Choroid plexus epithelial cell (primary cell): Measurements from ENCODE around the gene TTLL3.

ENCODE experiments used
- DNase-seq: peaks from one replicate; pipeline ENCODE4 v3.0.0-alpha.2; 2010; ENCODE audit warnings: low read depth
- H3K4me3 ChIP-seq: 2 replicates; pipeline ENCODE4 v1.5.1; 2011; ENCODE audit warnings: low read depth, mild to moderate bottlenecking, control low read depth, low read length, moderate library complexity
- CTCF ChIP-seq: conservative IDR thresholded peaks from 2 replicates; pipeline ENCODE4 v1.5.1; 2011; ENCODE audit warnings: low read depth, mild to moderate bottlenecking, control low read depth, inconsistent platforms, low read length, moderate library complexity

The TTLL3 gene

GRCh38 chr3:9826815-9827573 is 16.9 kb downstream of the TTLL3 start:
- peak; percentile 49 for TF ChIP-seq CTCF
- no peak overlapping the region for H3K4me3 ChIP-seq
- peak; percentile 37 for DNase-seq

GRCh38 chr3:9828801-9829755 is 19.0 kb downstream of the TTLL3 start:
- H3K4me3 ChIP-seq = no peak overlapping the region
- TF ChIP-seq CTCF = no peak

GRCh38 chr3:9831253-9831652 is 21.2 kb downstream of the TTLL3 start:
- no peak for DNase-seq
- H3K4me3 ChIP-seq = no peak overlapping the region
- TF ChIP-seq CTCF = no peak

More at GRCh38 chr3:9828801-9829755, 19.0 kb downstream of the TTLL3 start:
- no peak for DNase-seq

GRCh38 chr3:9833078-9833477 is 23.0 kb downstream of the TTLL3 start:
- no peak for TF ChIP-seq CTCF
- no peak for DNase-seq
- H3K4me3 ChIP-seq = no peak overlapping the region

- no peak for TF ChIP-seq CTCF
- no peak for DNase-seq
Measured at GRCh38 chr3:9834520-9835380, 24.7 kb downstream of the TTLL3 start.

GRCh38 chr3:9837701-9838582 is 27.9 kb downstream of the TTLL3 start:
- no peak for TF ChIP-seq CTCF
- H3K4me3 ChIP-seq = no peak overlapping the region
- DNase-seq = no peak

More at GRCh38 chr3:9834520-9835380, 24.7 kb downstream of the TTLL3 start:
- H3K4me3 ChIP-seq = no peak overlapping the region
